GM23248 (cell line): ENCODE data around the gene LGI4. TPM values are rescaled to one million over a fixed set of nuclear protein-coding genes. Genes with fewer than 3 reads are reported as not detected.

Experiments
- DNase-seq: peaks from one replicate; pipeline ENCODE4 v3.0.0-alpha.2; 2015
- H2AFZ ChIP-seq: fragments of 200-600 bp; sonication (generic); 2 replicates; pipeline ENCODE4 v1.6.1; 2016; ENCODE audit warnings: antibody characterized with exemption
- H3F3A ChIP-seq: fragments of 200-600 bp; sonication (generic); 2 replicates; pipeline ENCODE4 v1.6.1; 2016; ENCODE audit warnings: mild to moderate bottlenecking, antibody characterized with exemption, mixed run types; ENCODE audit not compliant: insufficient read depth
- H3K27ac ChIP-seq: fragments of 200-600 bp; sonication (generic); 2 replicates; pipeline ENCODE4 v1.5.1; 2016; ENCODE audit warnings: mild to moderate bottlenecking
- H3K27me3 ChIP-seq: fragments of 200-600 bp; sonication (generic); replicated peaks from 2 replicates; pipeline ENCODE4 v1.6.1; 2016; ENCODE audit warnings: mild to moderate bottlenecking; ENCODE audit not compliant: insufficient read depth
- H3K36me3 ChIP-seq: fragments of 200-600 bp; sonication (generic); 2 replicates; pipeline ENCODE4 v1.6.1; 2016; ENCODE audit warnings: low read depth, mild to moderate bottlenecking
- H3K4me1 ChIP-seq: fragments of 200-600 bp; sonication (generic); 2 replicates; pipeline ENCODE4 v1.6.1; 2016; ENCODE audit warnings: mild to moderate bottlenecking; ENCODE audit not compliant: insufficient read depth
- H3K4me2 ChIP-seq: fragments of 200-600 bp; sonication (generic); one replicate; pipeline ENCODE4 v1.6.1; 2016; ENCODE audit warnings: mild to moderate bottlenecking; ENCODE audit not compliant: unreplicated experiment
- H3K4me3 ChIP-seq: fragments of 200-600 bp; sonication (generic); 2 replicates; pipeline ENCODE4 v1.5.1; 2016; ENCODE audit warnings: mild to moderate bottlenecking
- H3K79me2 ChIP-seq: fragments of 200-600 bp; sonication (generic); 2 replicates; pipeline ENCODE4 v1.6.1; 2016; ENCODE audit warnings: mild to moderate bottlenecking; ENCODE audit not compliant: insufficient read depth
- H3K9ac ChIP-seq: fragments of 200-600 bp; sonication (generic); 2 replicates; pipeline ENCODE4 v1.6.1; 2016; ENCODE audit warnings: mild to moderate bottlenecking
- H3K9me2 ChIP-seq: fragments of 200-600 bp; sonication (generic); 2 replicates; pipeline ENCODE4 v1.6.1; 2016; ENCODE audit warnings: mixed run types, mild to moderate bottlenecking, moderate library complexity; ENCODE audit not compliant: insufficient read depth
- H3K9me3 ChIP-seq: fragments of 200-600 bp; sonication (generic); one replicate; pipeline ENCODE4 v1.6.1; 2017; ENCODE audit warnings: low read depth
- H4K20me1 ChIP-seq: fragments of 200-600 bp; sonication (generic); 2 replicates; pipeline ENCODE4 v1.6.0; 2016; ENCODE audit not compliant: insufficient read depth
- EZH2 ChIP-seq: fragments of 200-600 bp; sonication (generic); IDR thresholded peaks from 2 replicates; pipeline ENCODE4 v1.6.1; 2018; ENCODE audit warnings: antibody characterized with exemption, mild to moderate bottlenecking; ENCODE audit not compliant: insufficient read depth, poor library complexity, severe bottlenecking
- EZH2phosphoT487 ChIP-seq: fragments of 200-600 bp; sonication (generic); IDR thresholded peaks from 2 replicates; pipeline ENCODE4 v1.6.1; 2018; ENCODE audit warnings: antibody characterized with exemption, moderate library complexity, mild to moderate bottlenecking, low read depth; ENCODE audit not compliant: insufficient read depth
- WGBS, 2 experiments: methylation state at CpG; one replicate each; pipeline ENCODE4 v1.1.6; 2015 to 2017; ENCODE audit warnings: low lambda C conversion rate in 2 of 2, low coverage in 1 of 2; ENCODE audit errors: missing lambda C conversion rate in 2 of 2; 5-methylcytosine and 5-hydroxymethylcytosine counted together
- in situ Hi-C: fragments of 300-500 bp; cut with MboI; formaldehyde crosslinking; loops from 2 replicates; pipeline ENCODE4 v1.15.0; 2020
- polyA plus RNA-seq: library from polyadenylated mRNA; unstranded; fragments of >200 nt; fragmentation: Nextera tagmentation; extraction: Ambion mirVana; gene quantifications from 2 replicates; pipeline ENCODE4 v1.2.1, GENCODE V29; 2016
- total RNA-seq: library from RNA; depleted of rRNA; stranded (reverse); fragments of >200 nt; shearing (Covaris generic); gene quantifications from 2 replicates; pipeline ENCODE4 v1.2.3, GENCODE V29; 2014

Gene LGI4
- total and polyA plus RNA-seq, 2 experiments from 2014 or later = 0.06 to 0.86 TPM

DNA sequence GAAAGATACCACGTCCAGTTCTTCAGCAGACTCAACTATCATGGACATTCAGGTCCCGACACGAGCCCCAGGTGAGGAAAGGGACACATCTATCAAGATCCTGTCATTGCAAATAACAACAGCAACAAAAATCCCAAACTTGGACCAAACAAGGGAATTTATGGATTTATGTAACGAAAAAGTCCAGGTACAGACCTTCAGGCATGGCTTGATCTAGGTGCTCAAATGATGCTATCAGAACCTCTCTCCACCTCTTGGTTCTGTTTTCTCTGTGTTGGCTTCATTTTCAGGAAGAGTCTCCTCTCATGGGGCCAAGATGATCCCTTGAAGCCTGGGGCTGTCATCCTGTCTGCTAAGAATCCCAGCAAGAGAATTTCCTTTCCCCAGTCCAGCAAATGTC is 22.6 kb upstream of the LGI4 start:
- in situ Hi-C loops = no loop called here
- no peaks in the 10 kb centered on the region for H3K9me3 ChIP-seq
- H3K27me3 ChIP-seq = no peaks in the 10 kb centered on the region
- DNase-seq = no peak
- no peak overlapping the region for H3K4me3 ChIP-seq
- peaks cover 7% of the 10 kb centered on the region for H3K4me1 ChIP-seq
- H2AFZ ChIP-seq = no peak overlapping the region
- H3K4me2 ChIP-seq = no peak overlapping the region
- H4K20me1 ChIP-seq = 0 out of 2 replicates have a peak, but pooled peaks cover 5% of the 10 kb centered on the region
- H3K79me2 ChIP-seq = peaks cover 53% of the 10 kb centered on the region
- H3F3A ChIP-seq = no peaks in the 10 kb centered on the region
- H3K9me2 ChIP-seq = no peaks in the 10 kb centered on the region
- 97 to 99% methylated on average over 4 of the region's 4 CpGs for WGBS, 2 experiments
- no peak overlapping the region for H3K9ac ChIP-seq
- H3K36me3 ChIP-seq = peaks cover 47% of the 10 kb centered on the region
- TF ChIP-seq EZH2phosphoT487 = no peak
- no peak for TF ChIP-seq EZH2
- no peak overlapping the region for H3K27ac ChIP-seq

DNA sequence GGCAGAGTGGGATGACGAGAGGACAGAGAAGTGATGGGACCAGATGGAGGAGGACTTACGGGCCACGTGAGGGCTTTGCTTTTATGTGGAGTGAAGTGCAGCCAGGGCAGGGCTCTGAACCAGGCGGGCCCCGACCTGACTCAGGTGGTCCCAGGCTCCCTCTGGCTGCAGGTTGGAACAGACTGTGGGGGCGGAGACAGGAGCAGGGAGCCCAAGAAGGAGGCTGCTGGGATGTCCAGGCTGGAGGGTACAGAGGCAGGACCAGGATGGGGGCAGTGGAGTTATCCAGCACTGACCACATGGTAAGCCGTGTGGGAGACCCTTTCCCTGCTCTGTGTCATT is 21.8 kb upstream of the LGI4 start:
- 97 to 99% methylated on average over 7 of the region's 7 CpGs for WGBS, 2 experiments
- no peak for DNase-seq

DNA sequence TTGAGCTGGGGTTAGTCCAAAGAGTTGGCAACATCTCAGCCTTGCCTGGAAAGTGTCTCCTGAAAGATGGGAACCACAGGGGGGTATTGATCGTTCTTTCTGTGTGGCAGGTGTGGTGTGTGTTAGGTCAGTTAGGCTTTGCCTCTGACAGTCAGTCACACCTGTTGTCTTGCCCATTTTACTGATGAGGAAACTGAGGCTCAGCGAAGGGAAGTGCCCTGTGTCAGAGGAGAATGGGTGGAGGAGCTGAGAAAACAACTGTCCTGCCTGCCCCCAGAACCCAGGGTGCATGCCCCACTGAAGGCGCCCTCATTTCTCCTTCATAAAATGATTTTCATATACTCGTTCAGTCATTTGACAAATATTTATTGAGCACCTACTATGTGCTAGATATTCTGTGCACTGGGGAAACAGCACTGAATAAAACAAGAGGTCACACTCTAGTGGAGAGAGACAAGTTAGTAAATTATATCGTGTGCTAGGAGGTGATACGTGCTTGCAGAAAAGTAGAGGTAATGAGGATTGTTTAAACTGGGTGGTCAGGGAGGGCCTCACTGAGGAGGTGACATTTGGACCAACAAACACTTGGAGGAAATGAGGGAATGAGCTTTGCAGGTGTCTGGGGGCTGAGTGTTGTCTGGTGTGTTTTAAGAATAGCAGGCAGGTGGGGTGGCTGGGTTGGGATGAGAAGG is 21.3 kb upstream of the LGI4 start:
- Histone ChIP-seq H3K27ac (no peak overlapping the region), H3K36me3 (peaks cover 35% of the 10 kb centered on the region), H3K79me2 (peaks cover 48% of the 10 kb centered on the region), H3F3A (no peaks in the 10 kb centered on the region), H3K4me2 (peak overlapping the region; percentile 87), H3K9me3 (no peaks in the 10 kb centered on the region), H3K27me3 (no peaks in the 10 kb centered on the region), H2AFZ (no peak overlapping the region), H3K4me3 (peak overlapping the region; percentile 100), H4K20me1 (0 out of 2 replicates have a peak, but pooled peaks cover 5% of the 10 kb centered on the region), H3K4me1 (peaks cover 7% of the 10 kb centered on the region), H3K9me2 (no peaks in the 10 kb centered on the region), H3K9ac (peak overlapping the region; percentile 100)
- TF ChIP-seq EZH2phosphoT487 = no peak
- no peak for TF ChIP-seq EZH2
- DNase-seq = no peak
- in situ Hi-C loops = no loop called here
- 84 to 87% methylated on average over 6 of the region's 6 CpGs for WGBS, 2 experiments

More for the DNA sequence above, 21.8 kb upstream of the LGI4 start:
- Histone ChIP-seq H3K4me3 (peak overlapping the region; percentile 100; the same call in 1 of the 2 replicates), H3K9me2 (no peaks in the 10 kb centered on the region), H3K27me3 (no peaks in the 10 kb centered on the region), H3K4me2 (peak overlapping the region; percentile 87), H3K36me3 (peaks cover 40% of the 10 kb centered on the region), H3F3A (no peaks in the 10 kb centered on the region), H3K4me1 (peaks cover 7% of the 10 kb centered on the region), H3K9me3 (no peaks in the 10 kb centered on the region), H3K79me2 (peaks cover 48% of the 10 kb centered on the region), H3K27ac (no peak overlapping the region), H4K20me1 (0 out of 2 replicates have a peak, but pooled peaks cover 5% of the 10 kb centered on the region), H2AFZ (no peak overlapping the region), H3K9ac (no peak overlapping the region)
- in situ Hi-C loops = no loop called here
- TF ChIP-seq EZH2 (no peak), EZH2phosphoT487 (no peak)

DNA sequence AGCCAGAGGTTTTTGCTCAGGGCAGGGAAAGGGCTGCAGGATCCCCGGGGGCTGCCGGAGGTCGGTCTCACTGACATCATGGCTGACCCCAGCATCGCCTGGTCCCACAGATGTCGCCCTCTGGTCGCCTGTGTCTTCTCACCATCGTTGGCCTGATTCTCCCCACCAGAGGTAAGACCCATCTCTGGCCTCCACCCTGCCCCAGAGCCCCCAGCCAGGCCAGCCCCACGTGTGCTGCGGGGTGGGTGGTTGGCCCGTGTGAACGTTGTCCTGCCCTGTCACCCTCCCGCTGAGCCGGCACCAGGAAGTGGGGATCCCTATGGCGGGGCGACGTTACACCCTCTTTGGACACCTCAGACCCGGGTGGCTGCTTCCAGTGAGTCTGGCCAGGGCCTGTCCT is 20.6 kb upstream of the LGI4 start:
- Histone ChIP-seq H3K4me1 (peaks cover 7% of the 10 kb centered on the region), H3K9me2 (no peaks in the 10 kb centered on the region), H3K9ac (peak overlapping the region; percentile 100), H3K36me3 (peaks cover 29% of the 10 kb centered on the region), H3K4me3 (peak overlapping the region; percentile 100), H3K9me3 (no peaks in the 10 kb centered on the region), H3K4me2 (peak overlapping the region; percentile 87), H3K27ac (peak overlapping the region; percentile 93), H3F3A (no peaks in the 10 kb centered on the region), H4K20me1 (0 out of 2 replicates have a peak, but pooled peaks cover 5% of the 10 kb centered on the region), H3K27me3 (no peaks in the 10 kb centered on the region), H2AFZ (peak overlapping the region; percentile 93), H3K79me2 (peaks cover 43% of the 10 kb centered on the region)
- 4 to 7% methylated on average over 13 to 16 of the region's 17 CpGs for WGBS, 2 experiments
- in situ Hi-C loops = no loop called here
- no peak for DNase-seq
- TF ChIP-seq EZH2 (no peak), EZH2phosphoT487 (no peak)
